Suprapubic skin (tissue), 4 donors: Measurements from ENCODE around the gene BICC1. TPM values are rescaled to one million over a fixed set of nuclear protein-coding genes. Genes with fewer than 3 reads are reported as not detected.

Source experiments
- DNase-seq, 2 donors: peaks; one replicate each; pipeline ENCODE4 v3.0.0-alpha.2; 2019; ENCODE audit warnings: low spot score in 2 of 2
- H3K27ac ChIP-seq: fragments of 200-600 bp; sonication (generic); one replicate; pipeline ENCODE4 v1.5.1; 2019
- H3K27me3 ChIP-seq: fragments of 200-600 bp; sonication (generic); one replicate; pipeline ENCODE4 v1.5.1; 2019
- H3K36me3 ChIP-seq: fragments of 200-600 bp; sonication (generic); one replicate; pipeline ENCODE4 v1.5.1; 2019
- H3K4me1 ChIP-seq: fragments of 200-600 bp; sonication (generic); one replicate; pipeline ENCODE4 v1.5.1; 2019
- H3K4me3 ChIP-seq: fragments of 200-600 bp; sonication (generic); one replicate; pipeline ENCODE4 v1.5.1; 2019; ENCODE audit warnings: mild to moderate bottlenecking
- H3K9me3 ChIP-seq: fragments of 200-600 bp; sonication (generic); one replicate; pipeline ENCODE4 v1.5.1; 2019
- EP300 ChIP-seq: sonication (generic); formaldehyde crosslinking; IDR thresholded peaks from one replicate; pipeline ENCODE4 v1.6.1; 2017; ENCODE audit warnings: antibody characterized with exemption
- POLR2A ChIP-seq, 2 donors: fragments of 450-650 bp; IDR thresholded peaks; one replicate each; pipeline ENCODE4 v1.6.1; 2017; ENCODE audit warnings: antibody characterized with exemption in 2 of 2, mild to moderate bottlenecking in 2 of 2, moderate library complexity in 2 of 2
- POLR2AphosphoS5 ChIP-seq, 3 donors: sonication (generic); formaldehyde crosslinking; IDR thresholded peaks; one replicate each; pipeline ENCODE4 v1.6.1; 2017; ENCODE audit warnings: antibody characterized with exemption in 3 of 3
- WGBS: methylation state at CpG from one replicate; pipeline ENCODE4 v1.1.5; 2018; 5-methylcytosine and 5-hydroxymethylcytosine counted together
- total RNA-seq, 4 donors: library from RNA; depleted of rRNA; stranded (reverse); fragments of >200 nt; gene quantifications; one replicate each; pipeline ENCODE4 v1.1.0, GENCODE V29; 2016
- TF ChIP-seq, protein P1 (sequence below), 2 donors: fragments of 200-600 bp in 1 of 2; fragments of 450-650 bp in 1 of 2; sonication (generic) in 1 of 2; IDR thresholded peaks; one replicate each; pipeline ENCODE4 v1.5.1; 2016 to 2019; ENCODE audit warnings: antibody characterized with exemption in 2 of 2, mild to moderate bottlenecking in 1 of 2, moderate library complexity in 1 of 2

The BICC1 gene
- total RNA-seq, 4 donors from 2014 or later = 2.4 to 6.9 (median 3.5) TPM

DNA sequence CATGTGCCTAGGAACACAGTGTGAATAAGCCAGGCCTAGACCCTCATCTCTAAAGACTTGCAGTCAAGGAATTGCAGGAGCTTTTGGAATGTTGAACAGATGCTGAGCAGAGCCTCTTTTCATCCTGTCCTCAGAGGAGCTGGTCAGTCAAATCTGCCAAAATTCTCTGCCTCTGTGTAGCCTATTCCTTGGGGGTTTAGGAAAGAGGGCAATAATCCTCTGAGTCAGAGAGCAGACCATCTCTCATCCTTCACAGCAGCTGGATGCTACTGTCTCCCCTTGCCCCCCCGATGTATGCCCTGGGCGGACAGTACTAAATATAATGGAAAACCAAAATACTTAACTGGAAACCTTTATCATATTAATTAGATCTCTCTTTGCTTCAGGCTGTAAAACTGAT is 52.6 kb downstream of the BICC1 start:
- Histone ChIP-seq H3K4me1 (peaks cover 3% of the 10 kb centered on the region), H3K9me3 (peaks cover 18% of the 10 kb centered on the region), H3K27me3 (no peaks in the 10 kb centered on the region), H3K27ac (no peak overlapping the region), H3K4me3 (no peak overlapping the region), H3K36me3 (no peaks in the 10 kb centered on the region)
- DNase-seq = no peak
- TF ChIP-seq POLR2A (IDR thresholded peaks at IDR 0.05) (no peak), POLR2AphosphoS5 (IDR thresholded peaks at IDR 0.05) (no peak), EP300 (no peak)
- TF ChIP-seq, protein P1, sequence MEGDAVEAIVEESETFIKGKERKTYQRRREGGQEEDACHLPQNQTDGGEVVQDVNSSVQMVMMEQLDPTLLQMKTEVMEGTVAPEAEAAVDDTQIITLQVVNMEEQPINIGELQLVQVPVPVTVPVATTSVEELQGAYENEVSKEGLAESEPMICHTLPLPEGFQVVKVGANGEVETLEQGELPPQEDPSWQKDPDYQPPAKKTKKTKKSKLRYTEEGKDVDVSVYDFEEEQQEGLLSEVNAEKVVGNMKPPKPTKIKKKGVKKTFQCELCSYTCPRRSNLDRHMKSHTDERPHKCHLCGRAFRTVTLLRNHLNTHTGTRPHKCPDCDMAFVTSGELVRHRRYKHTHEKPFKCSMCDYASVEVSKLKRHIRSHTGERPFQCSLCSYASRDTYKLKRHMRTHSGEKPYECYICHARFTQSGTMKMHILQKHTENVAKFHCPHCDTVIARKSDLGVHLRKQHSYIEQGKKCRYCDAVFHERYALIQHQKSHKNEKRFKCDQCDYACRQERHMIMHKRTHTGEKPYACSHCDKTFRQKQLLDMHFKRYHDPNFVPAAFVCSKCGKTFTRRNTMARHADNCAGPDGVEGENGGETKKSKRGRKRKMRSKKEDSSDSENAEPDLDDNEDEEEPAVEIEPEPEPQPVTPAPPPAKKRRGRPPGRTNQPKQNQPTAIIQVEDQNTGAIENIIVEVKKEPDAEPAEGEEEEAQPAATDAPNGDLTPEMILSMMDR (IDR thresholded peaks at IDR 0.05) = no peak
- WGBS = 78% methylated on average over 2 of the region's 2 CpGs

DNA sequence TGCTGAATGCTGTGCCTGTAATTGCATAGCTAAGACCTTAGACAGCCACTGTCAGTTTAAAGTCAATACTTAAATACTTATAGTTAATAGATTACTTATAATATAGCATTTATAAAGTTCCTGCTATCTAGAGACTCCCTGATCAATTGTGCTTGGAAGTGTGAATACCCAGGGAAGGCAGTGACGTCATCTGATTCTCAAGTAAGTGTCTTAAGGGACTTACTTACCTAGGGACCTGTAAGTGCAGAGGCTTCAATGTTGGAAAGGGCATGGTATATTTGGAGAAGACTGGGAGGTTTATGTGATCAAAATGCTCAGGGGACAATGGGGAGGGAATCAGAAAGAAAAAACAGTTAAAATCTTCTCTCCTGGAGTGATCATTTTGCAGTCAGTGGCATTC is 55.0 kb downstream of the BICC1 start:
- no peaks in the 10 kb centered on the region for H3K36me3 ChIP-seq
- WGBS = 73% methylated on average over 1 of the region's 1 CpG
- H3K4me1 ChIP-seq = peaks cover 3% of the 10 kb centered on the region
- TF ChIP-seq EP300 (no peak), POLR2AphosphoS5 (IDR thresholded peaks at IDR 0.05) (no peak), POLR2A (IDR thresholded peaks at IDR 0.05) (no peak)
- TF ChIP-seq, protein P1 (IDR thresholded peaks at IDR 0.05) = no peak
- H3K27me3 ChIP-seq = no peaks in the 10 kb centered on the region
- no peak overlapping the region for H3K27ac ChIP-seq
- DNase-seq = no peak
- H3K4me3 ChIP-seq = no peak overlapping the region
- H3K9me3 ChIP-seq = peaks cover 6% of the 10 kb centered on the region

DNA sequence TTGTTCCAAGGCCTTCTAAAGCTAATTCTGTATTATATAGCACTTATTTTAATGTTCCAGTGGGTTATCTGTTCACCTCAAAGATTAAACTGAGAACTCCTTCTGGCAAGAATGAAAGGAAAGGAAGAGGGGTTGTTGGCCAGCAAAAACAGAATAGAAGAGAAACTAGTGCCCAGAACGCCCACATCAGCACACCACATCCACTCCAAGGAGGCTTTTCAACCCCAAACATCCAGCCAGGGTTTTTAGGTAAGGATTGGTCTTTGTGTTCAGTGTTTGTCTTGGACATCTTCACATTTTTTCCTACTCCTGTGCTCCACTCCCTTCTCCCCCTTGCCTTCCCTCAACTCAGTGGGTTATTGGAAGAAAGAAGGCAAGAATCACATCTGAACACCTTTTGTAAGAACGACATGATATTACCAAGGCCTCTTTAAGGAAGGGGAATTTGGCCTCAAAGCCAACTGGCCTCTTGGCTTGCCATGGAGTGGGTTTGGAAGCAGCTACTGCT is 55.8 kb downstream of the BICC1 start:
- TF ChIP-seq POLR2A (IDR thresholded peaks at IDR 0.05) (no peak), EP300 (no peak), POLR2AphosphoS5 (IDR thresholded peaks at IDR 0.05) (no peak)
- TF ChIP-seq, protein P1 (IDR thresholded peaks at IDR 0.05) = no peak
- Histone ChIP-seq H3K4me1 (peaks cover 8% of the 10 kb centered on the region), H3K4me3 (no peak overlapping the region), H3K27me3 (no peaks in the 10 kb centered on the region), H3K27ac (no peak overlapping the region), H3K36me3 (no peaks in the 10 kb centered on the region), H3K9me3 (no peaks in the 10 kb centered on the region)
- 55% methylated on average over 2 of the region's 2 CpGs for WGBS
- no peak for DNase-seq

DNA sequence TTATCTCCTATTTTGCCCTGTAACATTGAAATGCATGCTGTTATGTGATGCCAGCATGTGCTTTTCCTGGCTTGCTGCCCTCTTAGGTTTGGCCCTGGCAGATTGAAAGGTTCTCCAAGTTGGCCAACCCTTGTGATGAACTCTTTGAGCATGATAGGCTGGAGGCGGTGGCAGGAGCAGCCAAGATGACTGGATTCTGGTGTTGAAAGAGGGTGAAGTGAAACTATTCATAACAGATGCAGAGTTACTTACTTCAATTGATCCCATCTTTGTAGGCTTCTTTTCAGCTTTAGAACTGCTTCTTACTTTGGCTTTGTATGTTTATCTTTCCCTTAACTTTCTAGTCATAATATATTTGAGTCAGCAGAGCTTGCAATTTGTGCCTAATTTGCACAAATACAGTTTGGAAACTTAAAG is 57.6 kb downstream of the BICC1 start:
- no peak for DNase-seq
- Histone ChIP-seq H3K27ac (no peak overlapping the region), H3K36me3 (no peaks in the 10 kb centered on the region), H3K27me3 (no peaks in the 10 kb centered on the region), H3K4me1 (peaks cover 18% of the 10 kb centered on the region), H3K4me3 (no peak overlapping the region), H3K9me3 (no peaks in the 10 kb centered on the region)
- WGBS = 56% methylated on average over 1 of the region's 1 CpG
- TF ChIP-seq, protein P1 (IDR thresholded peaks at IDR 0.05) = no peak
- no peak for TF ChIP-seq EP300
- TF ChIP-seq POLR2AphosphoS5 (IDR thresholded peaks at IDR 0.05) = no peak
- no peak for TF ChIP-seq POLR2A (IDR thresholded peaks at IDR 0.05)

DNA sequence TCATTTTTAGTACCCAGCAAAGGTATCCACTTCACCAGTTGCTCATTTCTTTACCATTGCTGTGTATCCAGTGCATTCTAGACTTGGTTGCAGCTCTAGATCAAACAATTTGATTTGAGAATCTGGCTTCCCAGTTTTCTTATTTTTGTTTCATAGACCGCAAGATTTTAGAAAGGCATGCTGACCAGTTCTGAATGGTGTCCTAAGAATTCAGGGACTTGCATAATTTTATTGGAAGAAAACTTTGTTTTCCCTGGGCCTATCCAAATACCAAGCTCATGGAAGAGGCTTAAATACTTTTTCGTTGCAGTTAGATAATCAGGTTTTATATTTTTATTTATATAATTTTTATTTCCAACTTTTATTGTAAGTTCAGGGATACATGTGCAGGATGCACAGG is 58.3 kb downstream of the BICC1 start:
- peaks cover 21% of the 10 kb centered on the region for H3K4me1 ChIP-seq
- WGBS = 60% methylated on average over 2 of the region's 2 CpGs
- DNase-seq = no peak
- H3K36me3 ChIP-seq = no peaks in the 10 kb centered on the region
- TF ChIP-seq POLR2AphosphoS5 (IDR thresholded peaks at IDR 0.05) (no peak), POLR2A (IDR thresholded peaks at IDR 0.05) (no peak), EP300 (no peak)
- TF ChIP-seq, protein P1 (IDR thresholded peaks at IDR 0.05) = no peak
- H3K27ac ChIP-seq = no peak overlapping the region
- no peaks in the 10 kb centered on the region for H3K9me3 ChIP-seq
- H3K4me3 ChIP-seq = no peak overlapping the region
- no peaks in the 10 kb centered on the region for H3K27me3 ChIP-seq
